Activated CD8-positive, alpha-beta T cell treated with anti-CD3 and anti-CD28 coated beads, Interleukin-2, amount 10 ng/mL, durations not matched to agents 7 days and 5 days (primary cell): Measurements from ENCODE around the gene CCDC144A. TPM values are rescaled to one million over a fixed set of nuclear protein-coding genes. Genes with fewer than 3 reads are reported as not detected.
"Not testable (repeated sequence)": the region's sequence is repeated elsewhere in the genome, so short reads cannot be mapped to it uniquely, and the experiment has no call there.

Source experiments
- ATAC-seq: fragments of 150-1000 bp; cut with Tn5 transposase; one replicate; pipeline ENCODE4 v1.10.0; 2021; ENCODE audit warnings: moderate library complexity
- CTCF ChIA-PET: fragments of 350-600 bp; sonication (Branson Sonifier 250); formaldehyde crosslinking; loops from one replicate; lab custom pipeline; 2021; ENCODE audit warnings: antibody characterized with exemption; lab: Charles Lee
- POLR2A ChIA-PET: fragments of 350-600 bp; sonication (Branson Sonifier 250); formaldehyde crosslinking; loops from one replicate; lab custom pipeline; 2021; ENCODE audit warnings: antibody characterized with exemption; lab: Charles Lee
- DNase-seq: peaks from one replicate; pipeline ENCODE4 v3.0.0-alpha.2; 2020
- H3K27ac Mint-ChIP-seq: one replicate; pipeline ENCODE4 v1.8.0; 2021; ENCODE audit warnings: mild to moderate bottlenecking, mixed read lengths
- H3K27me3 Mint-ChIP-seq: one replicate; pipeline ENCODE4 v1.8.0; 2021; ENCODE audit warnings: low read depth, mixed read lengths
- H3K36me3 Mint-ChIP-seq: one replicate; pipeline ENCODE4 v1.8.0; 2021; ENCODE audit warnings: low read depth, mixed read lengths
- H3K4me1 Mint-ChIP-seq: one replicate; pipeline ENCODE4 v1.8.0; 2021; ENCODE audit warnings: low read depth, mixed read lengths
- H3K4me3 Mint-ChIP-seq: one replicate; pipeline ENCODE4 v1.8.0; 2021; ENCODE audit warnings: mild to moderate bottlenecking, mixed read lengths
- H3K9me3 Mint-ChIP-seq: one replicate; pipeline ENCODE4 v1.8.0; 2022; ENCODE audit warnings: mixed read lengths; ENCODE audit not compliant: insufficient read depth
- total RNA-seq, 2 experiments: library from RNA; stranded (reverse); gene quantifications; one replicate each; pipeline ENCODE4 v1.2.3, GENCODE V29; 2021

CCDC144A gene
- total RNA-seq, 2 experiments from 2014 or later = 0.47 to 0.97 TPM

DNA sequence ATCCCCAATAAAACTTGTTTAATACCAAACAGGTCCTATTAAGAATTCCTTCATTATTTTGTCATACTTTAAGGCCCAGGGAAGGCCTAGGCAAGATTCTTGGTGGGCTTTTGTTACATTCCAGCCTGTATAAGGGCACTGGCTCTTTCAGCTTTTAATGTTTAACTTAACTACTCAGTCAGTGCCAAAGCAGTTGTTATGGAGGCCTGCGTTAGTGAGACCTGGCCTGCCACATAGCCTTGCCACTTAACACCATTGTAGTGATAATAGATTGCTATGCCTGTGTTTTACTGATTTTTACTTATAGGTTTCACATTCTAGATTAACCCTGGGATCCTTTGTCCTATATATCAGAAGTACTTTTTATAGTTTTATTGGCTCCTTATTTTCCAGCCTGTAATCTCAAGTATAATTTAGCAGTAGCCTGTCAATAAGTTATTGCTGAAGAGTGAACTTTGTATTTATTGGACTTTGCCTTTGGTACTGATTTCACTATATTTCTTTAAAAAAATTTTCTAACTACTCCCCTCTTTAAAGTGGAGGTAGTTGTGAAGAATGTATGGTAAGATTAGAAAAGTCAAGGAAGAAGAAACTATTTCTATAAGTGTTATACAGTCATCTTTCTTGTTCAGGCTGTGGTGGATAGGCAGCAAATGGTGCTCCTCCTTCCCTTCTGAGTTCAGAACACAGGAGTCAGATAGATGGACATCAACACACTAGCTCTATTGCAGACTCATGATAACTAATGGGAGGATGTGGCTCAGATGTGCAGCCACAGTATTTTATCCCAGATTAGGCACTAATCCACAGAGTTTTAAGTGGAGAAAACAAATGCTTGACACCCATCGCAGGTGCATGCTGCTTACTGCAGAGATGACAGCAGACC, 78.5 kb downstream of the CCDC144A start:
- CTCF ChIA-PET, H3K4me1 Mint-ChIP-seq, H3K4me3 Mint-ChIP-seq, H3K27me3 Mint-ChIP-seq, H3K27ac Mint-ChIP-seq, H3K9me3 Mint-ChIP-seq, DNase-seq, ATAC-seq, H3K36me3 Mint-ChIP-seq, POLR2A ChIA-PET: not testable (repeated sequence)

DNA sequence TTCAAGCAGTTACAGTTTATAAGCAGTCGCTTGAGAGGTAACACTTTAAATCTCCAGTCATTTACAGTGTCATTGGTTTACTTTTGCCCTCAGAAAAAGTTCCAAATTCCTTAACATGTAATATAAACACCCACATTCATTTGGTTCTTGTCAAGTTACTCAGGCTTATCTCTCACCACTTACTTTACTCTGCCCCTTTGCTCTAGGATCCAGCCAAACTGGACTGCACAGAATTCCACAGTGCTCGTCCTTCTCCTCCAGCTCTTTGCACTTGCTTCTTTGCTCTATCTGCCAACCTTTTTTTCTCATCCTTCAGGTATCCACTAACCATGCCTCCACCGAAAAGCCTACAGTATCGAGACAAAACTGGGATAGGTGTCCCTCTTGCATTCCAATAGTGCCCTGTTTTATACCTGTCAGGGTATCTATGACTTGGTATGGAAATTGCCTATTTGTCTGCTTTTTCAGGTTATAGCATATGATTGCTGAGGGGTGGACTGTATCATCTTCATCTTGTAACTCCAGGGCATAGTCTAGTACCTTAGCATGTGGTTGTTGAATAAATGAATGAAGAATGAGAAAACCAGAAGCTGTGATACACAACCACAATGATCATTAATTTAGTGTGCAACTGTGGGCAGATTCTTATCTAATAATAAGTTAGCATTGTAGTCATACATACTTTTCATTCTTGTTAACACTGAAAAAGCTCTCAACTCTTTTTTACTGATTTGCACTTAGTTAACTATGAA, 82.5 kb downstream of the CCDC144A start:
- CTCF ChIA-PET, ATAC-seq, H3K9me3 Mint-ChIP-seq, H3K36me3 Mint-ChIP-seq, H3K27ac Mint-ChIP-seq, H3K4me3 Mint-ChIP-seq, H3K27me3 Mint-ChIP-seq, POLR2A ChIA-PET, DNase-seq, H3K4me1 Mint-ChIP-seq: not testable (repeated sequence)

DNA sequence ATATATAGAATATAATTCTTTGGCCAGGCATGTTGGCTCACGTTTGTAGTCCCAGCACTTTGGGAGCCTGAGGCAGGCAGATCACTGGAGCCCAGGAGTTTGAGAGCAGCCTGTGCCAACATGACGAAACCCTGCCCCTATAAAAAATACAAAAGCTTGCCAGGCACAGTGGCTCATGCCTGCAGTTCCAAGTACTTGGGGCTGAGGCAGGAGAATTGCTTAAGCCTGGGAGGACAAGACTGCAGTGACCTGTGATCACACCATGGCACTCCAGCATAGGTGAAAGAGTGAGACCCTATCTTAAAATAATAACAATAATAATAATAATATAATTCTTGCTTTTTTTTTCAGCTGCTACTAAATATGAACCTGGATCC, 83.1 kb downstream of the CCDC144A start:
- H3K27me3 Mint-ChIP-seq, H3K27ac Mint-ChIP-seq, H3K9me3 Mint-ChIP-seq, POLR2A ChIA-PET, H3K36me3 Mint-ChIP-seq, DNase-seq, H3K4me1 Mint-ChIP-seq, ATAC-seq, H3K4me3 Mint-ChIP-seq, CTCF ChIA-PET: not testable (repeated sequence)

DNA sequence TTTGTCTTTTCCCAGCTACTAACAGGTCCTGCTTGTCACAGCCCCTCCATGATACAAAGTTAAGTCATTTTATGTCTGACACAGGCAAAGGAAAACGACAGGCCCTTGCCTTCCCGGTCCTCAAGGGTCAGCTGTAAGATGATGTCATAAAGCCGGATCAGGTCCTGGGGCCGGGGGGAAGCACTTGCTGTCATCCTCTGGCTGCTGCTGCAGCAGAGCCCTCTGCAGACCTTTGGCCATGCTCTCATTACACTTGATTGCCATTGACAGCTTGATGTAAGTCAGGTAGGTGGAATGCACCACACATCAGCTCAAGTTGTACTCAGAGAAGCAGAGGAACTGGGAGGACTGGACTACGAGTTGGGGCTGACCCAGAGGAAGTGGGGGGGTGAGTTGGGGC, 97.8 kb downstream of the CCDC144A start:
- H3K27me3 Mint-ChIP-seq, H3K4me3 Mint-ChIP-seq, POLR2A ChIA-PET, DNase-seq, H3K9me3 Mint-ChIP-seq, H3K36me3 Mint-ChIP-seq, H3K27ac Mint-ChIP-seq, CTCF ChIA-PET, ATAC-seq, H3K4me1 Mint-ChIP-seq: not testable (repeated sequence)

DNA sequence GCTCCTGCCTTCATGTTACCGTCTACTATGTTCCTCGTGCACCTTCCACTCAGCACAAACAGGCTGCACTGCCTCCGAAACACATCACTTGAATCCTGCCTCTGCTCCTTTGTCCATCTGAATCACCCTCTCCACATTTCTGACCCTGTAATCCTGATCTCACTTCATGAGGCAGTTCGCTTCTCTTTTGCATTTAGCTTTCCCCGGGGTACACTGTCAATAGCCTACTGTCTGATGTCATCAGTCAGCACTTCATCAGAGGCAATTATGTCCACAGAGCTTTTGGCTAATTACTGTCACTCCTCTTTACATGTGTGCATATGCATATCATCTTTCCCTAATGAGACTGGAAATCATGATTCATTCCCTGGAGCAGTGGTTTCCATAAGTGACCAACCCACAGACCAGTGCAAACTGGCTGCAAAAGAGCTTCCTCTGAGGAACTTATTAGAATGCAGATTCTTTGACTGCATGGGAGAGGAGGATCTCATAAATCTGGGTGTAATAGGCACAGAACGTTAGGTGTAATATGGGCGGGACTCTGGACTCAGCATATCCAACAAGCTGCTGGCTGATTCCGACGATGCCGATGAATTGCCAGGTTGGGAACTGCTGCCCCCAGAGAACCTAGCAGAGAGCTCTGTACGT, 99.0 kb downstream of the CCDC144A start:
- CTCF ChIA-PET, H3K4me3 Mint-ChIP-seq, H3K4me1 Mint-ChIP-seq, H3K27ac Mint-ChIP-seq, H3K27me3 Mint-ChIP-seq, DNase-seq, H3K36me3 Mint-ChIP-seq, POLR2A ChIA-PET, ATAC-seq, H3K9me3 Mint-ChIP-seq: not testable (repeated sequence)

DNA sequence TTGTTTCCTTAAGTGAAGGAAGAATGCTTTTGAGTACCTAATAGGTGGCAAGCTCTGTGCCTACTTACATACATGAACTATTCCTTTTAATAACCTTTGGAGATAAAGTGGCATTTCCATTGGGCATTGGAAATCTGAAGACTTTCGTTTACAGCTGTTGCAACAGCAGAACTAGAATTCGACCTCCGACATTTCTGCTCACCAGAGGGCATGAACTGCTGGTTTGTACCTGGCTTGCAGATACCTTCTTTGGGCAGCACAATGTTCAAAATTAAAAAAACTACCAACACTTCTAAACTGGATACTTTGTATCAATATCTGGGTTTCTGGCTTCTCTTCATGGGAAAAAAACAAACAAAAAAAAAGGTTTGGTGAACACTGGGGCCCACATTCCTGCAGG, 99.6 kb downstream of the CCDC144A start:
- H3K36me3 Mint-ChIP-seq, DNase-seq, H3K4me1 Mint-ChIP-seq, H3K4me3 Mint-ChIP-seq, POLR2A ChIA-PET, CTCF ChIA-PET, ATAC-seq, H3K27me3 Mint-ChIP-seq, H3K27ac Mint-ChIP-seq, H3K9me3 Mint-ChIP-seq: not testable (repeated sequence)

DNA sequence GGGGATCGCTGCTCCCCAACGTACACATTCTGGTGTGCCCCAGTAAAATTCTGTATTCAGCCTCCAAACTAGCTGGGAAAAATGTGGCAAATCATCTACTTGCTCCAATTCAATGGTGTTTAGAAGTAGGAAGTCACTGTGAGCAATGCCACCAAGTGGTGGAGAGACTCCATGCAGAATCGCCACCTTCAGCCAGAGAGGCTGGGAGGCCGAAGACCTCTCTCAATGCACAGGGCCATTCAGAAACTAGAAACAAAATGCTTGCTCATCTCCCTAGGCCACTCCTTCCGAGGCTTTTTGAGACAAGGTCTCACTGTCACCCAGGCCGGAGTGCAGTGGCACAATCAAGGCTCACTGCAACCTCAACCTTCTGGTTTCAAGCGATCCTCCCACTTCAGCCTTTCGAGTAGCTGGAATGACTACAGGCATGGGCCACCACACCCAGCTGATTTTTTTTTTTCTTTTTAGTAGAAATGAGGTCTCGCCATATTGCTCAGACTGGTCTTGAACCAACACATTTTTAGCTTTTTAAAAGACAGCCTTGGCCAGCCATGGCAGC, 100.4 kb downstream of the CCDC144A start:
- H3K9me3 Mint-ChIP-seq, H3K4me1 Mint-ChIP-seq, H3K27me3 Mint-ChIP-seq, POLR2A ChIA-PET, CTCF ChIA-PET, ATAC-seq, H3K27ac Mint-ChIP-seq, H3K4me3 Mint-ChIP-seq, H3K36me3 Mint-ChIP-seq, DNase-seq: not testable (repeated sequence)

DNA sequence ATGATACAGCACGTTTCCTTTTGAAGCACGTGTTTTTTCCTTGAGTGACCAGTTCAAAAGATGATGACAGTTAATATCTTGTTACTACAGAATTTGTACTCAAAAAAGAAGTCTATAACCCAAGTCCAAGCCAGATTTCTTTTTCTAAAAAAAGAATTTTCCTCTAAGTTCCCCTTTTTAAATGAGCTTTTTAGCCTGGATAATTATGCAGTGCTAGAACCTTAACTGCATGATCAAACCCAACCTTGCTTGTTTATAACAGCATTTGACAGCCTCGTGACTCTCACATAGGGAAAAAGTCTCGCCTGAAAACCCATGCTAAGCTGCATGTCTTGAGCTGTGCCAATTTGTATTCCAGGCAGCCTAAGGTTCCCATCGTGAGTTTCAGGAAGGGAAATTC, 104.2 kb downstream of the CCDC144A start:
- H3K27me3 Mint-ChIP-seq, CTCF ChIA-PET, H3K4me1 Mint-ChIP-seq, H3K9me3 Mint-ChIP-seq, H3K4me3 Mint-ChIP-seq, H3K27ac Mint-ChIP-seq, H3K36me3 Mint-ChIP-seq, DNase-seq, ATAC-seq, POLR2A ChIA-PET: not testable (repeated sequence)

DNA sequence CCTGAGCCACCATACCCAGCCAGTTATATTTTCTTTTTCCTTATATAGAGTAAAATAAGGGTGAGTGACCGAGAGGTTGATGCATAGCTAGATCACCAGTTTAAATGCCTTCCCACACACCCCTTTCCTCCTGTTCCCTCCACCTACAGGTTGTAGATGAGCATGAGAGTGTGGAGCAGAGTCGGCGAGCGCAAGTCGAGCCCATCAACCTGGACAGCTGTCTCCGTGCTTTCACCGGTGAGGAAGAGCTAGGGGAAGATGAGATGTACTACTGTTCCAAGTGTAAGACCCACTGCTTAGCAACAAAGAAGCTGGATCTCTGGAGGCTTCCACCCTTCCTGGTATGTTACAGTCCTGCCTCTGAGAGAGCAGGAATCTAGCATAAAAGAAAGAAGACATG, 105.9 kb downstream of the CCDC144A start:
- H3K27me3 Mint-ChIP-seq, H3K36me3 Mint-ChIP-seq, CTCF ChIA-PET, ATAC-seq, H3K27ac Mint-ChIP-seq, H3K9me3 Mint-ChIP-seq, POLR2A ChIA-PET, DNase-seq, H3K4me3 Mint-ChIP-seq, H3K4me1 Mint-ChIP-seq: not testable (repeated sequence)

DNA sequence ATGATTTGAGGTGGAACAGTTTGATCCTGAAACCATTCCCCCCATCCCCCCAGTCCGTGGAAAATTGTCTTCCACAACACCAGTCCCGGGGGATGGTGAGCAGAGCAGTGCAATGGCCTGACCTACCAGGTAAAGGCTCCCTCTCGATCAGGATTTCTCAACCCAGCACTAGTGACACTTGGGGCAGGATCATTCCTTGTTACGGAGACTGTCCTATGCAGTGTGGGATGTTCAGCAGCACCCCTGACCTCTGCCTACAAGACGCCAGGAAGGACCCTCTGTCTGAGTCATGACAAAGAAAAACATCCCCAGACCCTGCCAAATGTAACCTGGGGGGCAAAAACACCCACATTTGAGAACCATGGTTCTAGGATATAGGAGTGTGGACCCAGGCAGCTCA, 114.8 kb downstream of the CCDC144A start:
- H3K27me3 Mint-ChIP-seq, H3K27ac Mint-ChIP-seq, DNase-seq, ATAC-seq, POLR2A ChIA-PET, H3K9me3 Mint-ChIP-seq, H3K4me3 Mint-ChIP-seq, H3K4me1 Mint-ChIP-seq, CTCF ChIA-PET, H3K36me3 Mint-ChIP-seq: not testable (repeated sequence)

DNA sequence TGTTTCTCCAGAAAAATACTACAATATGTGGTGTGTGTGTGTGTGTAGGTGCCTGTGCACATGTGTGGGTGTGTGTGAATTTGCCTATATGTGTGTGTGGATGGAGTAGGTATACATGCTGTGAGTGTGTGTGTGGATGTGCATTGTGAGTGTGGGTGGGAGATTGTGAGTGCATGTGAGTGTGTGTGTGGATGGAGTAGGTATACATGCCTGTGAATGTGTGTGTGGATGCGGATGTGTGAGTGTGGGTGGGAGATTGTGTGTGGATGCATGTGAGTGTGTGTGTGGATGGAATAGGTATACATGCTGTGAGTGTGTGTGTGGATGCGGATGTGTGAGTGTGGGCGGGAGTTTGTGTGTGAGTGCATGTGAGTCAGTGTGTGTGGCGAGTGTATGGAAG, 116.6 kb downstream of the CCDC144A start:
- POLR2A ChIA-PET, H3K27ac Mint-ChIP-seq, CTCF ChIA-PET, H3K36me3 Mint-ChIP-seq, ATAC-seq, H3K4me1 Mint-ChIP-seq, H3K4me3 Mint-ChIP-seq, H3K9me3 Mint-ChIP-seq, H3K27me3 Mint-ChIP-seq, DNase-seq: not testable (repeated sequence)

DNA sequence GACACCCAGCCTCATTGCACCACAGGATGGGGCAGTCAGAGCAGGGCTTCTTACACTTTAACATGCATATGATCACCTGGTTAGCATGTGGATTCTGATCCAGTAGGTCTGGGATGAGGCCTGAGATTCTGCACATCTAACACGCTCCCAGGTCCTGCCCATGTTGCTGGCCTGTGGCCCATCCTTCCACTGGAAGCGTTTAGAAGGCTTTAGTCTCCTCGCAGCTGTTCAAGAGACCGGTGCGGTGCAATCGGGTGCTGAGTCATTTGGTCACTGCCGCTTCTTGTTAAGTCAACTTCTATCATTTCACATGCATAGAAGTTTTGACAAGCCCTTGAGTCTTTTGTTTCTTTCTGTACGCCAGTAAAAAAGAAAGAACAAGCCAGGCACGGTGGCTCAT, 117.6 kb downstream of the CCDC144A start:
- H3K27ac Mint-ChIP-seq, DNase-seq, H3K36me3 Mint-ChIP-seq, ATAC-seq, H3K27me3 Mint-ChIP-seq, POLR2A ChIA-PET, H3K9me3 Mint-ChIP-seq, CTCF ChIA-PET, H3K4me1 Mint-ChIP-seq, H3K4me3 Mint-ChIP-seq: not testable (repeated sequence)
